ENCODE measurements around the gene PRPF40A.

PRPF40A gene

GRCh38 chr2:152627351-152627957, 89.8 kb downstream of the PRPF40A start:
- DNase-seq (ENCODE audit: low spot score): peak; percentile 46
- TF ChIP-seq, protein P1, sequence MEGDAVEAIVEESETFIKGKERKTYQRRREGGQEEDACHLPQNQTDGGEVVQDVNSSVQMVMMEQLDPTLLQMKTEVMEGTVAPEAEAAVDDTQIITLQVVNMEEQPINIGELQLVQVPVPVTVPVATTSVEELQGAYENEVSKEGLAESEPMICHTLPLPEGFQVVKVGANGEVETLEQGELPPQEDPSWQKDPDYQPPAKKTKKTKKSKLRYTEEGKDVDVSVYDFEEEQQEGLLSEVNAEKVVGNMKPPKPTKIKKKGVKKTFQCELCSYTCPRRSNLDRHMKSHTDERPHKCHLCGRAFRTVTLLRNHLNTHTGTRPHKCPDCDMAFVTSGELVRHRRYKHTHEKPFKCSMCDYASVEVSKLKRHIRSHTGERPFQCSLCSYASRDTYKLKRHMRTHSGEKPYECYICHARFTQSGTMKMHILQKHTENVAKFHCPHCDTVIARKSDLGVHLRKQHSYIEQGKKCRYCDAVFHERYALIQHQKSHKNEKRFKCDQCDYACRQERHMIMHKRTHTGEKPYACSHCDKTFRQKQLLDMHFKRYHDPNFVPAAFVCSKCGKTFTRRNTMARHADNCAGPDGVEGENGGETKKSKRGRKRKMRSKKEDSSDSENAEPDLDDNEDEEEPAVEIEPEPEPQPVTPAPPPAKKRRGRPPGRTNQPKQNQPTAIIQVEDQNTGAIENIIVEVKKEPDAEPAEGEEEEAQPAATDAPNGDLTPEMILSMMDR (IDR thresholded peaks at IDR 0.05; ENCODE audit: extremely low read depth, missing control alignments): peak; percentile 21

DNA sequence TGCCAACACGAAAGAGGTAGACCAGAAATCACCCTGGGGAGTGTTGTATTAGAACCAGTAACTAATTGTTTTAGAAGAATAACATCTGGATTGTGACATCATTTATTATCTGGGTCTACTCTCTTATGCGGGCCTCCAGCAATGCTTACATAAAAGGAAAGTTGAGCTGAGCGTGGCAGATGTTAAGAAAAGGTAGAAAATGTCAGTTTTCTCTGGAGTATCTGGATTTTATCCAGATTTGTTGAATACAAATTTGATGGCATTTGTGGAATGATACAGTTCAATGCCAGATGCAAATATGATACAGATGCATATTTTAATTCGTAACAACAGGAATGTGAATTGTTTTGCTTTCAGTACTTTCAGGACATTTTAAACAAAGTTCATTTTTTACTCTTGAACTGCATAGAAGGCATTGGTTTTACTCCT, 90.3 kb downstream of the PRPF40A start:
- TF ChIP-seq, protein P1 (IDR thresholded peaks at IDR 0.05; ENCODE audit: extremely low read depth, missing control alignments): no peak
- no peak for DNase-seq (ENCODE audit: low spot score)

- DNase-seq (ENCODE audit: low spot score): no peak
- TF ChIP-seq, protein P1 (IDR thresholded peaks at IDR 0.05; ENCODE audit: extremely low read depth, missing control alignments): no peak
Measured at GRCh38 chr2:152624805-152625204, 92.5 kb downstream of the PRPF40A start.

- TF ChIP-seq, protein P1 (IDR thresholded peaks at IDR 0.05; ENCODE audit: extremely low read depth, missing control alignments): no peak
- no peak for DNase-seq (ENCODE audit: low spot score)
Measured at GRCh38 chr2:152623775-152624174, 93.5 kb downstream of the PRPF40A start.

DNA sequence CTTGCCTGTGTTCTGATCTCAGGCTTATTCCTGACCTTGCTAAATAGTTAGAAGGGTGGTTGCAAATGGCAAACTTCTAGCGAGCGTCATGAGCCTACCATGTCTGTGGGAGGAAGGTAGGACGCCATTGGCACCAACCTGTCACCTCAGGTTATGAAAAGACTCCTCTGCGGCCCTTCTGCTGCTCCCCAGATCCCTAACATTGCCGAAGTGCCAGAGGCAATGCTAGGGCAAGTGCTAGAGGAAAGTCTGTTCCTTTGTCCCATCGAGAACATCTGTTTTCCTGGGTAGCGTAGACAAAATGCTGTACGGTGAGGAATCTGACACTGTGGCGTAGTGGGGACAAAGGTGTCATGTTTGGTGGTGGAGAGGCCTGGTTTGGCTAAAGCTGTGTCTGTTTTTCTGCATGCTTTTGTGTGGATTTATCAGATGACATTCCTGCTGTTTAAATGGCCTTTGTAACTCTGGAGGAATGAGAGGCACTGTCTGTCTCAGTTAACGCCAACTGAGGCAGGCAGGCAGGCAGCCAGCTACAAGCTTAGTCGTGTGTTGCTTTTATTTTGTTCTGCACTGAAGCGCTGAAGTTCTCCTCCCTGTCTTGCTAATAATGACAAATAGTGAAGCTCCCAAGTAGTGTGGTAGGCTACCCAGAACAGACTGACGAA, 94.1 kb downstream of the PRPF40A start:
- no peak for DNase-seq (ENCODE audit: low spot score)
- TF ChIP-seq, protein P1 (IDR thresholded peaks at IDR 0.05; ENCODE audit: extremely low read depth, missing control alignments): no peak

- no peak for DNase-seq (ENCODE audit: low spot score)
- TF ChIP-seq, protein P1 (IDR thresholded peaks at IDR 0.05; ENCODE audit: extremely low read depth, missing control alignments): no peak
Measured at GRCh38 chr2:152622219-152622618, 95.0 kb downstream of the PRPF40A start.

DNA sequence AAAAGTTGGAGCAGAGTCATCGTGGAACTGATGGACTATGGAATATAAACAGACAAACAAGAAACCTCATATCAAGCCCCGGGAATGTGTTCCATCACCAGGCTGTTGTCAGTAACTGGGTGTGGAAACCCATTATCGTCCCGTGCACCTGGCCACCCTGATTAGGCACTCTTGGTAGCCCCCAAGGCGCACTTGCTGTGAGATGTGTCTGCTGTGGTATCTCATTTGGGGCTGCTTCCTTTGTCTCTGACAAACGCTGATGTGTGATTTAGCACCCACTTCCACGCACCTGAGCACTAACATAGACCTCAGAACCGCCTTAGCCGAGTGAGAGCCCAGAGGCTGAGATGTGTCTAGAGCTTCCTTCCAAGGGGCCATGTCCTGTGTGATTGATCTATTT, 96.3 kb downstream of the PRPF40A start:
- TF ChIP-seq, protein P1 (IDR thresholded peaks at IDR 0.05; ENCODE audit: extremely low read depth, missing control alignments): no peak
- no peak for DNase-seq (ENCODE audit: low spot score)
